MM.1S (cell line): ENCODE measurements around the gene FBXL2.

ENCODE experiments used
- EZH2 ChIP-seq: fragments of 300-600 bp; sonication (generic); optimal IDR thresholded peaks from 2 replicates; pipeline ENCODE3; 2017; ENCODE audit warnings: low read depth, mild to moderate bottlenecking, antibody characterized with exemption, low read length, mixed read lengths
- TF ChIP-seq, protein P1 (sequence below): fragments of 300-600 bp; sonication (generic); IDR thresholded peaks from 2 replicates; pipeline ENCODE4 v1.5.1; 2016; ENCODE audit warnings: antibody characterized with exemption, low read length, mixed read lengths

- TF ChIP-seq EZH2, result no peak
- TF ChIP-seq, protein P1, sequence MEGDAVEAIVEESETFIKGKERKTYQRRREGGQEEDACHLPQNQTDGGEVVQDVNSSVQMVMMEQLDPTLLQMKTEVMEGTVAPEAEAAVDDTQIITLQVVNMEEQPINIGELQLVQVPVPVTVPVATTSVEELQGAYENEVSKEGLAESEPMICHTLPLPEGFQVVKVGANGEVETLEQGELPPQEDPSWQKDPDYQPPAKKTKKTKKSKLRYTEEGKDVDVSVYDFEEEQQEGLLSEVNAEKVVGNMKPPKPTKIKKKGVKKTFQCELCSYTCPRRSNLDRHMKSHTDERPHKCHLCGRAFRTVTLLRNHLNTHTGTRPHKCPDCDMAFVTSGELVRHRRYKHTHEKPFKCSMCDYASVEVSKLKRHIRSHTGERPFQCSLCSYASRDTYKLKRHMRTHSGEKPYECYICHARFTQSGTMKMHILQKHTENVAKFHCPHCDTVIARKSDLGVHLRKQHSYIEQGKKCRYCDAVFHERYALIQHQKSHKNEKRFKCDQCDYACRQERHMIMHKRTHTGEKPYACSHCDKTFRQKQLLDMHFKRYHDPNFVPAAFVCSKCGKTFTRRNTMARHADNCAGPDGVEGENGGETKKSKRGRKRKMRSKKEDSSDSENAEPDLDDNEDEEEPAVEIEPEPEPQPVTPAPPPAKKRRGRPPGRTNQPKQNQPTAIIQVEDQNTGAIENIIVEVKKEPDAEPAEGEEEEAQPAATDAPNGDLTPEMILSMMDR, result no peak
These were observed 103.4 kb downstream of the FBXL2 start for GRCh38 chr3:33380653-33381052.
